Measurements from ENCODE around the gene ARL8A. TPM values are rescaled to one million over a fixed set of nuclear protein-coding genes. Genes with fewer than 3 reads are reported as not detected.

Gene ARL8A
- 9.2 and 9.3 TPM in 2 replicates for polyA plus RNA-seq

DNA sequence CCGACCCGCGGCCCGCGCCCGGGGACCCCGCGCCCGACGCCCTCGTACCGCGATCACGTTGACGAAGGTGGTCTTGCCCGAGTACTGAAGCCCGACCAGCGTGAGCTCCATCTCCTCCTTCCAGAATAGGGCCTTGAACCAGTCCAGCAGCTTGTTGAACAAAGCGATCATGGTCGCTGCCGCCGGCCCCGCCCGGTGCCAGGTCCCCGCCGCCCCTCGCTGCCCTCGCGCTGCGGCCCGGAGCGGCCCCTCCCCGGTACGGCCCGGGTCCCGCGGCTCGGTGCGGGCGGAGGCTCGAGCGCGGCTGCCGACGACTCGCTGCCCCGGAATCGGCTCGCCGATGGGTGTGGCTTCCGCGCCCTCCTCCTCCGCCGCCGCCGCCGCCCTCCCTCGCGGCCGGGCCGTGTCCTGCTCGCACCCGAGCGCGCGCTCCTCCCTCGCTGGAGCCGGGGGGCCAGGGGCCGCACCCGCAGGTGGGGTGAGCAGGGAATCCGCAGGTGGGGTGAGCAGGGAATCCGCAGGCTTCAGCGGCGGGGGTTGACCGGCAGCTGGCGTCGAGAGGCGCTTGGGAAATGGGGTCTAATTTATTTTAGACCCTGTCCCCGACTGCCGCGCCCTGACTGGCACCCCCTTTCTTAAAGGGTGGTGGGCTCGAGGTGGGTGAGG is at the start of gene ARL8A:
TSS of gene ARL8A (minus strand) at position 336 of the 666 bp plus-strand sequence. CDS start at position 171, 165 bp downstream.

DNA sequence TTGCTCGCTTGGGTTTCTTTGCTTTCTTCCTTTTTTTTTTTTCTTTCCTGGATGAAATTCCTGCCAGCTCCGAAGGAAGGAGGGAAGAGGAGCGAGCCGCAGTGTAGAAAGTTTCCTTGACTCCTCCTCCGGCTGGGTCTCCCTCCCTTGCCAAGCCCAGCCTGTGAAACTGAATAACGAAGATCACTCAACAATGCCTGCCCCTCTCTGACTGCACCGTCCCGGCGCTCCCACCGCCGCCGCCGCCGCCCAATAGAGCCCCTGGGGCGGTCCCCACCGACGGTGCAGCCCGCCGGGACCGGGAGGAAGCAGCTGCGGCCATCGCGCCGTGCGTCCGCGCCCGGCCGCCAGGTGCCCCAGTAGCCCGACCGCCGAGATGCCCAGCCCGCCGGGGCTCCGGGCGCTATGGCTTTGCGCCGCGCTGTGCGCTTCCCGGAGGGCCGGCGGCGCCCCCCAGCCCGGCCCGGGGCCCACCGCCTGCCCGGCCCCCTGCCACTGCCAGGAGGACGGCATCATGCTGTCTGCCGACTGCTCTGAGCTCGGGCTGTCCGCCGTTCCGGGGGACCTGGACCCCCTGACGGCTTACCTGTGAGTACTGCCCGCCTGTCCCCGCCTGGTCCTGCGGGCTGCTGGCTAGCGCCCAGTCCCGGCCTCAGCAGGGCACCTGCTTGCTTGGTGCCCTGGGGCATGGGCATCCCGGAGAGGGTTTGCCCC is 49.2 kb upstream of the ARL8A start, which contains the start of gene LGR6:
TSS of gene LGR6 (plus strand) at position 186 of the 714 bp plus-strand sequence. CDS start at position 377, 191 bp downstream.

GRCh38 chr1:202160377-202160940 is 15.9 kb upstream of the ARL8A start, which contains the start of gene PTPN7:
PTPN7 (minus strand) TSS chr1:202160602; CDS start chr1:202159402, 1,200 bp downstream.

DNA sequence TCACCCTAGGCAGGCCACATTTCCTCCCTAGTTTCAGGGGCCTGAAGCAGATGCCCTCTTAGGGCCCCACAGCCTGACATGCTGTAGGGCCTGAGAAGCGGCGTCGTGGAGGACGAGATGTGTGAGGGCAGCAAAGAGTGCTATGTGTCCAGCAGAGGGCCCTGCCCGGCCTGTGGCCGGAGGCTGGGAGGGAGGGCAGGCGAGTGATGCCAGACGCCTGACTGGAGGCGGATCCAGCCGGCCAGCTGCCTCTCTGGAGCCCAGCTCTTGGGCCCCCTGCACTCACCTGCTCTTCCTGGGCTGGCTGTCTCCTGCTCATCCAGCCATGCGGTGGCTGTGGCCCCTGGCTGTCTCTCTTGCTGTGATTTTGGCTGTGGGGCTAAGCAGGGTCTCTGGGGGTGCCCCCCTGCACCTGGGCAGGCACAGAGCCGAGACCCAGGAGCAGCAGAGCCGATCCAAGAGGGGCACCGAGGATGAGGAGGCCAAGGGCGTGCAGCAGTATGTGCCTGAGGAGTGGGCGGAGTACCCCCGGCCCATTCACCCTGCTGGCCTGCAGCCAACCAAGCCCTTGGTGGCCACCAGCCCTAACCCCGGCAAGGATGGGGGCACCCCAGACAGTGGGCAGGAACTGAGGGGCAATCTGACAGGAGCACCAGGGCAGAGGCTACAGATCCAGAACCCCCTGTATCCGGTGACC is 21.8 kb downstream of the ARL8A start, which contains the start of gene GPR37L1:
TSS of gene GPR37L1 (plus strand) at position 279 of the 697 bp plus-strand sequence. CDS start at position 326, 47 bp downstream.

Other genes with a start within 250 kb of the ARL8A start
- 0.34 and 1.6 TPM in 2 replicates for gene LMOD1, start 198.2 kb downstream of the ARL8A start, polyA plus RNA-seq
- 252 and 365 TPM in 2 replicates for gene TIMM17A, start 189.2 kb downstream of the ARL8A start, polyA plus RNA-seq
- gene RNPEP, start 162.1 kb downstream of the ARL8A start, polyA plus RNA-seq: 1.8 and 4.9 TPM in 2 replicates
- gene ELF3, start 134.2 kb downstream of the ARL8A start, polyA plus RNA-seq: 0.59 TPM in 1 of 2 replicates, not detected in the other
- 25.0 and 33.3 TPM in 2 replicates for gene GPR37L1, start 21.8 kb downstream of the ARL8A start, polyA plus RNA-seq
- not detected in 2 replicates for gene PTPN7, start 15.9 kb upstream of the ARL8A start, polyA plus RNA-seq
- 4.0 and 5.7 TPM in 2 replicates for gene LGR6, start 49.1 kb upstream of the ARL8A start, polyA plus RNA-seq
- gene UBE2T, start 197.2 kb upstream of the ARL8A start, polyA plus RNA-seq: 78.4 and 82.6 TPM in 2 replicates
- gene PPP1R12B, start 204.0 kb upstream of the ARL8A start, polyA plus RNA-seq: 18.0 and 21.3 TPM in 2 replicates

Data from Purkinje cell (primary cell).